Measurements from ENCODE around the gene OR5AK2. TPM values are rescaled to one million over a fixed set of nuclear protein-coding genes. Genes with fewer than 3 reads are reported as not detected.

OR5AK2 gene, protein sequence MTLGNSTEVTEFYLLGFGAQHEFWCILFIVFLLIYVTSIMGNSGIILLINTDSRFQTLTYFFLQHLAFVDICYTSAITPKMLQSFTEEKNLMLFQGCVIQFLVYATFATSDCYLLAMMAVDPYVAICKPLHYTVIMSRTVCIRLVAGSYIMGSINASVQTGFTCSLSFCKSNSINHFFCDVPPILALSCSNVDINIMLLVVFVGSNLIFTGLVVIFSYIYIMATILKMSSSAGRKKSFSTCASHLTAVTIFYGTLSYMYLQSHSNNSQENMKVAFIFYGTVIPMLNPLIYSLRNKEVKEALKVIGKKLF
- total RNA-seq (2021; fragmentation: NEBNext Ultra II Directional; extraction: Animal tissue kit (Norgen Biotek cat#: 25700)) (not detected in 2 replicates), polyA plus RNA-seq (2011; rRNA removed) (not detected in 2 replicates), polyA minus RNA-seq (2011; rRNA and poly(A)+ RNA removed) (not detected in 2 replicates)
- not detected for polyA plus RNA-seq (2011; cell fraction: cytosol; rRNA removed)
- polyA plus RNA-seq (2011; cell fraction: nucleus; rRNA removed) = not detected
- not detected in 4 replicates for polyA plus RNA-seq (2012, experiment 1 of 2)
- polyA plus RNA-seq (2012, experiment 2 of 2) = not detected
- not detected for polyA plus RNA-seq (2013, experiment 1 of 2)
- not detected for polyA plus RNA-seq (2013, experiment 2 of 2)
- not detected for polyA minus RNA-seq (2011; cell fraction: cytosol; rRNA and poly(A)+ RNA removed)
- not detected for polyA minus RNA-seq (2011; cell fraction: nucleus; rRNA and poly(A)+ RNA removed)
- long read RNA-seq, experiment 1 = 0 reads
- long read RNA-seq, experiment 2 = 0 reads

- Histone ChIP-seq H3K36me3 (ENCODE audit: control insufficient read depth in 2 of 4, insufficient read depth in 4 of 4, low read length in 3 of 4) (no peaks in the 10 kb centered on the region), H2BK15ac (ENCODE audit: low read length) (no peak within 1 kb of the TSS), H3K9ac (replicated peaks in 1 of 4; ENCODE audit: extremely low read depth in 1 of 4, low read depth in 3 of 4, low read length in 3 of 4) (no peak within 1 kb of the TSS), H3K27ac (ENCODE audit: low read depth, low read length) (no peak within 1 kb of the TSS), H3K79me2 (ENCODE audit: control insufficient read depth in 1 of 2, insufficient read depth in 2 of 2, low read length in 2 of 2) (no peaks in the 10 kb centered on the region), H3K23ac (ENCODE audit: insufficient read length) (no peak within 1 kb of the TSS), H3K23me2 (ENCODE audit: low read depth, low read length) (no peaks in the 10 kb centered on the region), H3K9me3 (ENCODE audit: insufficient read depth in 2 of 2, low read depth in 1 of 2, low read length in 1 of 2) (peaks cover 4 to 17% of the 10 kb centered on the region in 2 experiments; a peak in 2 of 4 replicates), H3K14ac (ENCODE audit: insufficient read length) (no peak within 1 kb of the TSS), H3K4me2 (ENCODE audit: insufficient read depth in 1 of 2, low read depth in 2 of 2, low read length in 2 of 2) (no peak within 1 kb of the TSS), H4K8ac (ENCODE audit: extremely low read depth, insufficient read depth, low read length) (no peak within 1 kb of the TSS), H4K20me1 (replicated peaks in 1 of 2; ENCODE audit: control insufficient read depth in 1 of 2, insufficient read depth in 2 of 2, low read length in 2 of 2) (no peaks in the 10 kb centered on the region), H3K56ac (replicated peaks; ENCODE audit: insufficient read length, low read depth, low read length) (no peak within 1 kb of the TSS), H2AFZ (ENCODE audit: low read length) (no peak within 1 kb of the TSS), H3K18ac (ENCODE audit: extremely low read depth, low read length) (no peak within 1 kb of the TSS), H3K4me3 (ENCODE audit: extremely low read depth in 1 of 4, insufficient read depth in 2 of 4, low read depth in 3 of 4, low read length in 4 of 4) (no peak within 1 kb of the TSS), H3K79me1 (ENCODE audit: low read depth, low read length) (no peaks in the 10 kb centered on the region), H4K91ac (replicated peaks; ENCODE audit: insufficient read length, low read length) (no peak within 1 kb of the TSS), H3K4ac (replicated peaks; ENCODE audit: insufficient read length, low read depth, low read length) (no peak within 1 kb of the TSS), H2BK20ac (ENCODE audit: low read length) (no peak within 1 kb of the TSS), H2AK5ac (ENCODE audit: low read depth, low read length) (no peak within 1 kb of the TSS), H4K5ac (ENCODE audit: insufficient read length, low read depth, low read length) (no peak within 1 kb of the TSS), H3K27me3 (replicated peaks in 1 of 4; ENCODE audit: control insufficient read depth in 3 of 4, extremely low read depth in 1 of 4, insufficient read depth in 3 of 4, low read length in 3 of 4) (peaks cover 0 to 1% (median 0%) of the 10 kb centered on the region in 4 experiments; a peak in 1 of 7 replicates), H2BK5ac (ENCODE audit: low read depth, low read length) (no peak within 1 kb of the TSS), H3K4me1 (replicated peaks in 1 of 4; ENCODE audit: control insufficient read depth in 3 of 4, insufficient read depth in 4 of 4, low read length in 3 of 4) (no peaks in the 10 kb centered on the region), H2BK120ac (replicated peaks; ENCODE audit: low read depth, low read length) (no peak within 1 kb of the TSS), H2BK12ac (ENCODE audit: low read depth, low read length) (no peak within 1 kb of the TSS)
- 71% methylated on average over 1 of the region's 1 CpG; no CpG with 5 or more reads in 1 of the 2 experiments for WGBS, 2 experiments (ENCODE audit: extremely low coverage in 1 of 2, insufficient coverage in 1 of 2, insufficient read length in 1 of 2, insufficient replicate concordance in 2 of 2, low coverage in 1 of 2, low lambda C conversion rate in 2 of 2, missing lambda C conversion rate in 1 of 2)
- FAIRE-seq (no peak), DNase-seq (ENCODE audit: low read depth in 1 of 2, low spot score in 2 of 2) (no peak)
- POLR2A ChIA-PET (ENCODE audit: partially characterized antibody) = no interaction called here
- CTCF ChIA-PET (ENCODE audit: partially characterized antibody) = no interaction called here
- no peak for TF ChIP-seq SP2 (IDR thresholded peaks at IDR 0.05; ENCODE audit: low read length)
- no peak for TF ChIP-seq JUN (IDR thresholded peaks at IDR 0.05; ENCODE audit: low read depth, low read length)
- TF ChIP-seq EZH2 (IDR thresholded peaks at IDR 0.05; ENCODE audit: low read depth, low read length, severe bottlenecking) = no peak
- no peak for TF ChIP-seq PHF8 (conservative IDR thresholded peaks at IDR 0.05; ENCODE audit: low read depth, low read length)
- no peak for TF ChIP-seq SIX5 (IDR thresholded peaks at IDR 0.05; ENCODE audit: low read depth, low read length)
- no peak for TF ChIP-seq HDAC6 (IDR thresholded peaks at IDR 0.05; ENCODE audit: low read depth, low read length)
- no peak for TF ChIP-seq ATF3 (IDR thresholded peaks at IDR 0.05; ENCODE audit: insufficient read depth, low read depth, low read length)
- TF ChIP-seq RBBP5 (IDR thresholded peaks at IDR 0.05; ENCODE audit: borderline replicate concordance, low read depth, low read length) = no peak
- TF ChIP-seq MAFK (IDR thresholded peaks at IDR 0.05; ENCODE audit: low read depth, low read length) = no peak
Measured at GRCh38 chr11:56988614-56989013, at the start of gene OR5AK2. OR5AK2 (plus strand) TSS chr11:56988914; CDS start chr11:56988914, 0 bp downstream.
